SK-N-MC (cell line): ENCODE results near the gene OSTM1.
A peak's percentile ranks its signal among the peaks of the same experiment; 100 is the strongest.

Source experiments
- DNase-seq: peaks from one replicate; pipeline ENCODE4 v3.0.0-alpha.2; 2011; ENCODE audit warnings: low read depth, low spot score
- H3K27ac ChIP-seq: fragments of 200-600 bp; sonication (generic); 2 replicates; pipeline ENCODE4 v1.5.1; 2016; ENCODE audit warnings: mixed run types
- H3K36me3 ChIP-seq: fragments of 200-600 bp; sonication (generic); 2 replicates; pipeline ENCODE4 v1.6.1; 2017; ENCODE audit warnings: antibody characterized with exemption, low read length, mixed read lengths; ENCODE audit not compliant: insufficient read depth
- H3K4me3 ChIP-seq: fragments of 200-600 bp; sonication (generic); 2 replicates; pipeline ENCODE4 v1.5.1; 2016
- H3K9ac ChIP-seq: fragments of 200-600 bp; sonication (generic); 2 replicates; pipeline ENCODE4 v1.8.0; 2017; ENCODE audit warnings: mixed run types, mixed read lengths; ENCODE audit not compliant: insufficient read length
- H3K9me3 ChIP-seq: fragments of 200-600 bp; sonication (generic); 2 replicates; pipeline ENCODE4 v1.6.1; 2017; ENCODE audit warnings: low read depth, mild to moderate bottlenecking, antibody characterized with exemption, low read length, moderate library complexity, mixed read lengths
- EZH2 ChIP-seq: fragments of 200-600 bp; sonication (generic); IDR thresholded peaks from one replicate; pipeline ENCODE4 v1.6.1; 2017; ENCODE audit warnings: antibody characterized with exemption
- FOXP2 ChIP-seq: optimal IDR thresholded peaks from 2 replicates; pipeline ENCODE3; 2011; ENCODE audit warnings: mild to moderate bottlenecking, moderate library complexity; ENCODE audit not compliant: insufficient read depth; ENCODE audit errors: extremely low read length, control extremely low read depth
- POLR2AphosphoS5 ChIP-seq: IDR thresholded peaks from 2 replicates; pipeline ENCODE4 v1.6.1; 2012; ENCODE audit warnings: mild to moderate bottlenecking, low read depth, low read length, borderline replicate concordance

OSTM1 gene

DNA sequence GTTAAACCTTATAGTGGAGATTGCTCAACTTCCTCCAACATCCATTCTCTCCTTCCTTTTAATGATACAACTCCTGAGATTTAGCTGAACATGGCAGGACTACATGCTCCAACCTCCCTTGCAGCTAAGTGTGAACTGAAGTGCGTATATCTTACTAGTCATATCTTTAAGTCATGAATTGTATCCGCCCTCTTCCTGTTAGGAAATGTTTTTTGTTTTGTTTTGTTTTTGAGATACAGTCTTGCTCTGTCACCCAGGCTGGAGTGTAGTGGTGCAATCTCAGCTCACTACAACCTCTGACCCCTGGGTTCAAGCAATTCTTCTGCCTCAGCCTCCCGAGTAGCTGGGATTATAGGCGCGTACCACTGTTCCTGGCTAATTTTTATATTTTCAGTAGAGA lies 8.8 kb upstream of the OSTM1 start:
- Histone ChIP-seq H3K9me3 (no peaks in the 10 kb centered on the region), H3K9ac (no peak overlapping the region), H3K27ac (no peak overlapping the region), H3K4me3 (no peak overlapping the region), H3K36me3 (no peaks in the 10 kb centered on the region)
- DNase-seq: no peak
- TF ChIP-seq EZH2 (no peak), POLR2AphosphoS5 (no peak), FOXP2 (no peak)

DNA sequence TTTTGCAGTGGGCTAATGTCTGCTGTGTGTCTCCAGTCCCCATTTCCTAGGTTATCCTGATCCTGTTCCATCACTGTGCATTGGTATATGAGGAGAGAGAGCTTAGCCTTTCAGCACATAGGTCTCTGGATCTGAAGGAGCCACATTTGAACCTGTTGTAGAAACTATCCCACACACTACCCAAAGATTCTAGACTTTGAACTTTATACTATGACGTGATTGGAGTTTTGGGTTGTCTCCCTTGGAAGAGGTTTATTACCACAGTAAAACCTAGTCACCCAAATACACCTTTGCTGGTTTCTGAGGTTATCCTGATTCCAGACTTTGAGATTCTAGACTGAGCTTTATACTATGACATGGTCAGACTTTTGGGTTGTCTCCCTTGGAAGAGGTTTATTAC lies 8.0 kb upstream of the OSTM1 start:
- TF ChIP-seq POLR2AphosphoS5: no peak
- no peak for TF ChIP-seq EZH2
- no peak for TF ChIP-seq FOXP2
- DNase-seq: no peak
- Histone ChIP-seq H3K9me3 (no peaks in the 10 kb centered on the region), H3K4me3 (no peak overlapping the region), H3K36me3 (no peaks in the 10 kb centered on the region), H3K9ac (no peak overlapping the region), H3K27ac (no peak overlapping the region)

DNA sequence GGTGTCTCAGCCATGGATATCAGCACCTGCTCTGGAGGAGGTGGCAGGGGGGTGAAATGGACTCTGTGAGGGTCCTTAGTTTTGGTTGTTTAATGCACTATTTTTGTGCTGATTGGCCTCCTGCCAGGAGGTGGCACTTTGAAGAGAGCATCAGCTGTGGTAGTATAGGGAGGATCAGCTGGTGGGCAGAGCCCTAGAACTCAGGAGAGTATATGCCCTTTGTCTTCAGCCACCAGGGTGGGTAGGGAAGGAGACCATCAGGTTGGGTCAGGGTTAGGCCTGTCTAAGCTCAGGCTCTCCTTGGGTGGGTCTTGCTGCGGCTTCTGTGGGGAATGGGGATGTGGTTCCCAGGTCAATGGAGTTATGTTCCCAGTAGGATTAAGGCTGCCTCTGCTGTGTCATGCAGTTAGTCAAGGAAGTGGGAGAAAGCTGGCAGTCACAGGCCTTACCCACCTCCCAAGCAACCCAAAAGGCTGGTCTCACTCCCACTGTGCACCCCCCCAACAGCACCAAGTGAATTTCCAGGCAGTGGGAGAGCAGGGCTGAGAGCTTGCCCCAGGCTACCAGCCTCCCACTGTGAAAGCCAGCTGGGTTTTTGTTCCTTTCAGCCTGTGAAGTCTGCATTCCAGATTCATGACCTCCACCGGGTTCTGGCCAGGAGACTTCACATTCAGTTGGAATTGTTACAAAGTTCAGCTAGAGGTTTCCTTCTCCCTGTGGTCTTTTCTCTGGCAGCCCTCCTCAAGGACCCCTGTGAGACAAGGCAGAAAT lies 5.7 kb upstream of the OSTM1 start:
- Histone ChIP-seq H3K4me3 (no peak overlapping the region; the same call in 1 of the 2 replicates), H3K27ac (no peak overlapping the region)

GRCh38 chr6:108078191-108078590 lies 3.6 kb upstream of the OSTM1 start:
- TF ChIP-seq EZH2: no peak
- H3K36me3 ChIP-seq: no peaks in the 10 kb centered on the region
- no peak overlapping the region for H3K9ac ChIP-seq
- H3K4me3 ChIP-seq: no peak overlapping the region
- H3K9me3 ChIP-seq: no peaks in the 10 kb centered on the region
- DNase-seq: no peak
- H3K27ac ChIP-seq: no peak overlapping the region

More for the DNA sequence above, 5.7 kb upstream of the OSTM1 start:
- Histone ChIP-seq H3K36me3 (no peaks in the 10 kb centered on the region), H3K9me3 (no peaks in the 10 kb centered on the region), H3K9ac (no peak overlapping the region)
- no peak for DNase-seq
- TF ChIP-seq EZH2: no peak
- TF ChIP-seq FOXP2: no peak
- TF ChIP-seq POLR2AphosphoS5: no peak

GRCh38 chr6:108074057-108074358 lies 533 bp downstream of the OSTM1 start:
- TF ChIP-seq EZH2 (no peak), FOXP2 (no peak), POLR2AphosphoS5 (no peak)
- Histone ChIP-seq H3K9ac (peak overlapping the region; percentile 79), H3K4me3 (peak overlapping the region; percentile 96), H3K9me3 (no peaks in the 10 kb centered on the region), H3K36me3 (no peaks in the 10 kb centered on the region), H3K27ac (no peak overlapping the region)
- DNase-seq: no peak

DNA sequence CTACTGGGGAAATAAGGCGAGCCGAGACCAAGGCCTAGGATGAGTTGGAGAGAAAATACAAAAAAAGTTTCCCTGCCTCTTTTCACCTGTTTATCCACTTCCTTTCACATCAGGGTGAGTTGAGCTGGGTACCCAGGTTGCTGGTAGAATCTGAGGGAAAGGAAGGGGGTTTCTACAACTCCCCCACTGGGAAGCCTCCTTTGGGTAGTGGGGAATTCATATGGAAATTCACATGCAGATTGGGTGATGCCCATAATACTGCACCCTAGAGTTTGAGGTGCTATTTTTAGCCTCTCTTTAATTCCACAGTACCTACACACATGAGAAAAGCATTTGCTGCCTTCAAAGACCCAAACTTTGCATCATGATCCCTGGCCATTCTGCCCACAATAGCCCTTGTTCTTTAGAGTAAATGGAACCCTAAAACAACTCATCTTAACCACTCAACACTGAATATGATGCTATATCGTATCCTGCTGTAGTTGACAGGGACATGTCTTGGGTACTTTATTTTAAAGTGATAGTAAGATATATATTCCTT lies 2.7 kb downstream of the OSTM1 start:
- DNase-seq: no peak
- no peak for TF ChIP-seq EZH2
- TF ChIP-seq POLR2AphosphoS5: no peak
- TF ChIP-seq FOXP2: no peak
- H3K27ac ChIP-seq: no peak overlapping the region

DNA sequence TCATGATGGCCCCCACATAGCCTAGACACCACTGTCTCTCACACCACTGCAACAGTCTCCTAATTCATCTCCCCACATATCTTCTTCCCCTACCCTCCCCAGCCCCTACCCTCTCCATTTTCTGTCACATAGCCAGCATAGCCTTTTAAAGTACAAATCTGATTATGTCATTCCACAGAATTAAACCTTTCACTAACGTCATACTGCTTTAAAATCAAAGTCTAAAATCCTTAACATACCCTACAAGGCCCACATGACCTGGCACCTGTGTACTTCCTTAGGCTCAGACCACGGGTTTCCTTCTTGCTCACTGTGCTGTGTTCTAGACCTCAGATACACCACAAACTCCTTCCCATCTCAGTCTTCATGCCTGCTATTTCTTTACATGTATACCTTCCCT lies 5.9 kb downstream of the OSTM1 start:
- no peak overlapping the region for H3K27ac ChIP-seq
- TF ChIP-seq POLR2AphosphoS5: no peak

More for the DNA sequence above, 2.7 kb downstream of the OSTM1 start:
- Histone ChIP-seq H3K4me3 (no peak overlapping the region), H3K36me3 (no peaks in the 10 kb centered on the region), H3K9me3 (no peaks in the 10 kb centered on the region), H3K9ac (no peak overlapping the region)

DNA sequence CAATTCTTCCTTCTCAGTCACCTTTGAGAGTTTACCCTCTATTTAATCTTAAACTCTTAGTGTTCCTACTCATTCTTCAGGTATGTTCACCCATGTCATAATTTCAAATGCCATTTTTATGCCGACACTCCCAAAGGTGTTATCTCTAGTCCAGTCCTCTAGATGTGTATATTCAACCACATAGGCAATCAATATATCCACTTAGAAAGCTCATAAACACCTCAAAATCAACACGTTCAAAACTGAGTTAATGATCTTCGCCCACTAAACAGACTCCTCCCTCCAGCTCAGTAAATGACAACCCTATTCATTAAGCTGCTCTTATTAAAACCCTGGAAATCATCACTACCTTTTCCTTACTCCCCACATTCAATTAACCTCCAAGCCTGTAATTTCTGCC lies 6.4 kb downstream of the OSTM1 start:
- Histone ChIP-seq H3K4me3 (no peak overlapping the region), H3K36me3 (no peaks in the 10 kb centered on the region), H3K9ac (no peak overlapping the region), H3K27ac (no peak overlapping the region), H3K9me3 (no peaks in the 10 kb centered on the region)
- no peak for DNase-seq
- no peak for TF ChIP-seq POLR2AphosphoS5
- TF ChIP-seq EZH2: no peak
- TF ChIP-seq FOXP2: no peak

More for the DNA sequence above, 5.9 kb downstream of the OSTM1 start:
- no peak overlapping the region for H3K4me3 ChIP-seq
- no peak for DNase-seq
- H3K36me3 ChIP-seq: no peaks in the 10 kb centered on the region
- H3K9me3 ChIP-seq: no peaks in the 10 kb centered on the region
- no peak overlapping the region for H3K9ac ChIP-seq

DNA sequence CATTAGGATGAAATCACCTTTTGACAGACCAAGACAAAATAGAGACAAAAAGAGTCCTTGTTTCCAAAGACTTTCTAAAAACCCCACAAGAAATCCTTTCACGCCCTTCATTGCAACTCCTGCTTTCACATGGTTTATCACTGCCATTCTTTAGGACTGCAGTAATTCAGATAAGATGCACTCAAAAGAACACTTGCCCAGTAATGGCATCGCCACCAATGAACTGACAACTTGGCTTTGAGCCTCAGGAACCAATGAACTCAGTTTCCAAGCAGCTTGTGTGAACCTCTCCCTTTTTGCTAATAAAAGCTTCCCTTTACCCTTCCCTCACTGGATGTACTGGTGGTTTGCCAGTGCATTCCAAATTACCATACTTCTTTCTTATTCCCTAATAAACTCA lies 21.8 kb downstream of the OSTM1 start:
- Histone ChIP-seq H3K9ac (no peak overlapping the region), H3K9me3 (no peaks in the 10 kb centered on the region), H3K27ac (no peak overlapping the region), H3K4me3 (no peak overlapping the region), H3K36me3 (no peaks in the 10 kb centered on the region)
- TF ChIP-seq EZH2: no peak
- TF ChIP-seq POLR2AphosphoS5: no peak
- TF ChIP-seq FOXP2: no peak
- no peak for DNase-seq
